ENCODE measurements around the gene RBM6.
A peak's percentile ranks its signal among the peaks of the same experiment; 100 is the strongest.
"Not testable (repeated sequence)": the region's sequence is repeated elsewhere in the genome, so short reads cannot be mapped to it uniquely, and the experiment has no call there.

Gene RBM6

GRCh38 chr3:50010959-50011358, 71.0 kb downstream of the RBM6 start:
- Histone ChIP-seq H3K9ac (ENCODE audit: low read length) (no peak overlapping the region), H3K4me3 (ENCODE audit: low read length) (no peak overlapping the region), H3K36me3 (ENCODE audit: control insufficient read depth, insufficient read depth, low read length) (no peaks in the 10 kb centered on the region), H3K27ac (ENCODE audit: low read depth, low read length) (no peak overlapping the region), H3K4me1 (ENCODE audit: control insufficient read depth, insufficient read depth, low read length) (no peaks in the 10 kb centered on the region), H3K27me3 (ENCODE audit: control insufficient read depth, insufficient read depth, low read length) (no peaks in the 10 kb centered on the region)

GRCh38 chr3:50015918-50016317, 76.0 kb downstream of the RBM6 start:
- H3K4me3 ChIP-seq (ENCODE audit: low read length) = no peak overlapping the region
- H3K27ac ChIP-seq (ENCODE audit: low read depth, low read length) = no peak overlapping the region
- H3K36me3 ChIP-seq (ENCODE audit: control insufficient read depth, insufficient read depth, low read length) = no peaks in the 10 kb centered on the region
- no peaks in the 10 kb centered on the region for H3K27me3 ChIP-seq (ENCODE audit: control insufficient read depth, insufficient read depth, low read length)
- no peak overlapping the region for H3K9ac ChIP-seq (ENCODE audit: low read length)
- no peaks in the 10 kb centered on the region for H3K4me1 ChIP-seq (ENCODE audit: control insufficient read depth, insufficient read depth, low read length)

- Histone ChIP-seq H3K36me3 (ENCODE audit: control insufficient read depth, insufficient read depth, low read length) (no peaks in the 10 kb centered on the region), H3K27me3 (ENCODE audit: control insufficient read depth, insufficient read depth, low read length) (no peaks in the 10 kb centered on the region), H3K9ac (ENCODE audit: low read length) (no peak overlapping the region), H3K4me3 (ENCODE audit: low read length) (no peak overlapping the region), H3K4me1 (ENCODE audit: control insufficient read depth, insufficient read depth, low read length) (no peaks in the 10 kb centered on the region), H3K27ac (ENCODE audit: low read depth, low read length) (no peak overlapping the region)
Observed at GRCh38 chr3:50028346-50028745, 88.4 kb downstream of the RBM6 start.

GRCh38 chr3:50031201-50031600, 91.3 kb downstream of the RBM6 start:
- H3K27ac ChIP-seq (ENCODE audit: low read depth, low read length); H3K9ac ChIP-seq (ENCODE audit: low read length); H3K4me1 ChIP-seq (ENCODE audit: control insufficient read depth, insufficient read depth, low read length); H3K36me3 ChIP-seq (ENCODE audit: control insufficient read depth, insufficient read depth, low read length); H3K4me3 ChIP-seq (ENCODE audit: low read length); H3K27me3 ChIP-seq (ENCODE audit: control insufficient read depth, insufficient read depth, low read length): not testable (repeated sequence)

GRCh38 chr3:50044976-50045375, 105.0 kb downstream of the RBM6 start:
- no peak overlapping the region for H3K9ac ChIP-seq (ENCODE audit: low read length)
- H3K27ac ChIP-seq (ENCODE audit: low read depth, low read length) = no peak overlapping the region
- no peaks in the 10 kb centered on the region for H3K4me1 ChIP-seq (ENCODE audit: control insufficient read depth, insufficient read depth, low read length)
- peaks cover 13% of the 10 kb centered on the region for H3K36me3 ChIP-seq (ENCODE audit: control insufficient read depth, insufficient read depth, low read length)
- no peak overlapping the region for H3K4me3 ChIP-seq (ENCODE audit: low read length)
- H3K27me3 ChIP-seq (ENCODE audit: control insufficient read depth, insufficient read depth, low read length) = no peaks in the 10 kb centered on the region

- Histone ChIP-seq H3K4me3 (ENCODE audit: low read length) (no peak overlapping the region), H3K4me1 (ENCODE audit: control insufficient read depth, insufficient read depth, low read length) (no peaks in the 10 kb centered on the region), H3K27ac (ENCODE audit: low read depth, low read length) (no peak overlapping the region), H3K36me3 (ENCODE audit: control insufficient read depth, insufficient read depth, low read length) (peaks cover 10% of the 10 kb centered on the region), H3K9ac (ENCODE audit: low read length) (no peak overlapping the region), H3K27me3 (ENCODE audit: control insufficient read depth, insufficient read depth, low read length) (no peaks in the 10 kb centered on the region)
Observed at GRCh38 chr3:50047426-50047825, 107.5 kb downstream of the RBM6 start.

GRCh38 chr3:50050361-50050760, 110.4 kb downstream of the RBM6 start:
- no peak overlapping the region for H3K4me3 ChIP-seq (ENCODE audit: low read length)
- H3K36me3 ChIP-seq (ENCODE audit: control insufficient read depth, insufficient read depth, low read length) = peaks cover 12% of the 10 kb centered on the region
- H3K4me1 ChIP-seq (ENCODE audit: control insufficient read depth, insufficient read depth, low read length) = no peaks in the 10 kb centered on the region
- no peak overlapping the region for H3K9ac ChIP-seq (ENCODE audit: low read length)
- H3K27ac ChIP-seq (ENCODE audit: low read depth, low read length) = no peak overlapping the region
- H3K27me3 ChIP-seq (ENCODE audit: control insufficient read depth, insufficient read depth, low read length) = no peaks in the 10 kb centered on the region

- Histone ChIP-seq H3K4me3 (ENCODE audit: low read length) (no peak overlapping the region), H3K36me3 (ENCODE audit: control insufficient read depth, insufficient read depth, low read length) (peaks cover 33% of the 10 kb centered on the region), H3K4me1 (ENCODE audit: control insufficient read depth, insufficient read depth, low read length) (no peaks in the 10 kb centered on the region), H3K27ac (ENCODE audit: low read depth, low read length) (no peak overlapping the region), H3K9ac (ENCODE audit: low read length) (no peak overlapping the region), H3K27me3 (ENCODE audit: control insufficient read depth, insufficient read depth, low read length) (no peaks in the 10 kb centered on the region)
Observed at GRCh38 chr3:50057756-50058155, 117.8 kb downstream of the RBM6 start.

GRCh38 chr3:50068134-50068533, 128.2 kb downstream of the RBM6 start:
- H3K4me1 ChIP-seq (ENCODE audit: control insufficient read depth, insufficient read depth, low read length) = no peaks in the 10 kb centered on the region
- H3K27ac ChIP-seq (ENCODE audit: low read depth, low read length) = no peak overlapping the region
- peaks cover 43% of the 10 kb centered on the region for H3K36me3 ChIP-seq (ENCODE audit: control insufficient read depth, insufficient read depth, low read length)
- no peaks in the 10 kb centered on the region for H3K27me3 ChIP-seq (ENCODE audit: control insufficient read depth, insufficient read depth, low read length)
- H3K9ac ChIP-seq (ENCODE audit: low read length) = no peak overlapping the region
- no peak overlapping the region for H3K4me3 ChIP-seq (ENCODE audit: low read length)

- Histone ChIP-seq H3K27me3 (ENCODE audit: control insufficient read depth, insufficient read depth, low read length) (no peaks in the 10 kb centered on the region), H3K9ac (ENCODE audit: low read length) (no peak overlapping the region), H3K4me1 (ENCODE audit: control insufficient read depth, insufficient read depth, low read length) (no peaks in the 10 kb centered on the region), H3K36me3 (ENCODE audit: control insufficient read depth, insufficient read depth, low read length) (peaks cover 9% of the 10 kb centered on the region), H3K27ac (ENCODE audit: low read depth, low read length) (no peak overlapping the region), H3K4me3 (ENCODE audit: low read length) (no peak overlapping the region)
Observed at GRCh38 chr3:50078091-50078490, 138.1 kb downstream of the RBM6 start.

- H3K27me3 ChIP-seq (ENCODE audit: control insufficient read depth, insufficient read depth, low read length) = no peaks in the 10 kb centered on the region
- peaks cover 4% of the 10 kb centered on the region for H3K36me3 ChIP-seq (ENCODE audit: control insufficient read depth, insufficient read depth, low read length)
- no peak overlapping the region for H3K27ac ChIP-seq (ENCODE audit: low read depth, low read length)
- no peak overlapping the region for H3K4me3 ChIP-seq (ENCODE audit: low read length)
- H3K9ac ChIP-seq (ENCODE audit: low read length) = no peak overlapping the region
- no peaks in the 10 kb centered on the region for H3K4me1 ChIP-seq (ENCODE audit: control insufficient read depth, insufficient read depth, low read length)
Observed at GRCh38 chr3:50078622-50079021, 138.7 kb downstream of the RBM6 start.

GRCh38 chr3:50084951-50085350, 145.0 kb downstream of the RBM6 start:
- H3K4me1 ChIP-seq (ENCODE audit: control insufficient read depth, insufficient read depth, low read length); H3K36me3 ChIP-seq (ENCODE audit: control insufficient read depth, insufficient read depth, low read length); H3K9ac ChIP-seq (ENCODE audit: low read length); H3K4me3 ChIP-seq (ENCODE audit: low read length); H3K27ac ChIP-seq (ENCODE audit: low read depth, low read length); H3K27me3 ChIP-seq (ENCODE audit: control insufficient read depth, insufficient read depth, low read length): not testable (repeated sequence)

- H3K4me1 ChIP-seq (ENCODE audit: control insufficient read depth, insufficient read depth, low read length) = peaks cover 13% of the 10 kb centered on the region
- peaks cover 21% of the 10 kb centered on the region for H3K36me3 ChIP-seq (ENCODE audit: control insufficient read depth, insufficient read depth, low read length)
- peak within 1 kb of the TSS; percentile 98 for H3K4me3 ChIP-seq (ENCODE audit: low read length)
- peak within 1 kb of the TSS; percentile 88 for H3K9ac ChIP-seq (ENCODE audit: low read length)
- no peaks in the 10 kb centered on the region for H3K27me3 ChIP-seq (ENCODE audit: control insufficient read depth, insufficient read depth, low read length)
- H3K27ac ChIP-seq (ENCODE audit: low read depth, low read length) = peak within 1 kb of the TSS; percentile 97
Observed at GRCh38 chr3:50088725-50089608, 149.0 kb downstream of the RBM6 start, which contains the start of gene RBM5. Gene RBM5, plus strand, starts transcription at chr3:50088919. Its CDS starts 1,516 bp downstream, at chr3:50090435.
